HG02798 (cell line): ENCODE measurements around the gene STK24.

Experiments used
- ATAC-seq: cut with Tn5 transposase; IDR thresholded peaks from one replicate; pipeline ENCODE4 v1.9.1; 2021; ENCODE audit warnings: mild to moderate bottlenecking; ENCODE audit not compliant: unreplicated experiment, poor library complexity

The STK24 gene

DNA sequence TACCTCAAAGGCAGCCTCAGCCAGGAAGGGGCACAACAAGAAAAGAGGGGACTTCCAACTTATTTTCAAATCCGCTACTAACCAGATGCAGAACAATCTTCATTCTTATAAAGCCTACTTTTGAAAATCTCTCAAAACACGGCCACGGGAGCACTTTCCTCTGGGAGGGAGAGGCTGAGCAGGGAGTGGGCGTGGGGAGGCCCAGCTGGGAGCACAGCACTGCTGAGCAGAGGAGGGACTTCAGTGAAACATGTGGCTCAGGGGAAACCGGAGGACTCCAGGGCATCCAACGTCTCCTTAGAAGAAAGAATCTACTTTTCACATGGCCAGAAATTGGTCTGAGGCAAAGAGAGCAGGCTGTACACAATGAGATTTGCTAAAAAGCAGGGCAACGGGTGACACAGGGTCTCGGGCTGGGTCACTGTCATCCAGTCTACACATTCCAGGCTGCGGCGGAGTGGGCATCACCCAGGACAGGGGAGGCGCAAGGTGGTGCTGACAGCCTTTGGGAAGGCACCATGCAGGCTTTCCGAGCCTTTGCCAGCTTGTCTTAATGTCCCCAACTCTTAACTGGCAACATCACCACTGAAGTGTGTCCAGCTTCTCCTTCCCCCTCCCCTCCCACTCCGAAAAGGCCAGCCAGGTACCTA lies 117.1 kb downstream of the STK24 start:
- ATAC-seq, result no peak

DNA sequence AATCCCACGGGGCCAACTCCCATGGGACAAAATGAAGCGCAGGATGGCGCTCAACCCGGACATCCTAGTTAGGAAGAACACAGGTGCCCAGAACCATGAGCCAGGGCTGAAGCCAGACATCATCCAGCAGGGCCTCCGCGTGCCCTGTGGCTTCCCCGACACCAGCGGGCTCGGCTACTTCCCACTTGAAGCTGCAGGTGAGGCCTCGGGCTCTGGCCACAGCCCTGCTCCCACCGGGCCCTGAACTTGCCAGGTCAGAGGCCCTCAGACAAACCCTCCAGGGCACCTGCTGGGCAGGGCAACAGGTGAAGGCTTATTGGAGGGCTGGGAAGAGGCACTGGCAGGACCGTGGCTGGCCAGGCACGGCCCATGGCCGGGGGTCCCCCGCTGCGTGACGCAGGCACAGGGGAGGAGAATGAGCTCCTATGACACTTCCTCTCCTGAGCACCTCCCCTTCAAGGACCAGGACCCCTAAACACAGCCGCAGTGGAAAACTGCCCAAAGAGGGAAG lies 117.7 kb downstream of the STK24 start:
- no peak for ATAC-seq

DNA sequence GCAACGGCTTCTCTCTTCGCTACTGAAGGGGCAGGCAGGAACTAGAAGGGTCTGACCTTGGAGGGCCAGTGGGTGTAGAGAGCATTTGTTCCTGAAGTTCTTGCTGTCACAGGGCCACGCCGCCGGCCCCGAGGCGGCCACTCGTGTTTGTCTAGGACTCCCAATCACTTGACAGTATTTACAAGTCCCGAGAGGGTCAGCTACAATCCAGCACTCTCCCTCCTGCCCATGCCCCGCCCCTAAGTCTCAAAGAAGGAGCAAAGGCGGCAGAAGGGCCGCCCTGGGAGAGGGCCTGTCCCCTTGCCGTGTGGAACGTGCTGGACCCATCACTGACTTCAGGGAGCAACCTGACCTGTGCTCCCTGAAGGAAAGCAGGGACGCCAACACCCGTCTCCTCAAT lies 118.5 kb downstream of the STK24 start:
- ATAC-seq, result no peak

DNA sequence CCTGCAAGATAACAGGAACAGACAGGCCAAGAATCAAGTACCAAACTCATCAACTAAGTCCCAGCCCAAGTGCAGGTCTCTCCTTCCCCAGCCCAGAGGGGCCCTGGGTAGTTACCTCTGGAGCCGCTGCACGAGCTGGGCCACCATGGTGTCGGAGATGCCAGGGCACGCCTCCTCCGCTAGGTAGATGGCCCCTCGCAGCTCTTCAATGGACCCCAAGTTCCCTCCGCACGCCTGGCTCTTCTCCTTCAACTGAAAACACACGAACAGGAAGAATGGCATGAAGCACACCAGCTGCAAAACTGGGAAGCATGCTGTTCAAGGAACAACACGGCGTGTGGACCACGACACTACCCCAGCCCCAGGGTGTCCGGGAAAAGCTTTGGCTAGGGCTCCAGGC lies 119.9 kb downstream of the STK24 start:
- no peak for ATAC-seq

DNA sequence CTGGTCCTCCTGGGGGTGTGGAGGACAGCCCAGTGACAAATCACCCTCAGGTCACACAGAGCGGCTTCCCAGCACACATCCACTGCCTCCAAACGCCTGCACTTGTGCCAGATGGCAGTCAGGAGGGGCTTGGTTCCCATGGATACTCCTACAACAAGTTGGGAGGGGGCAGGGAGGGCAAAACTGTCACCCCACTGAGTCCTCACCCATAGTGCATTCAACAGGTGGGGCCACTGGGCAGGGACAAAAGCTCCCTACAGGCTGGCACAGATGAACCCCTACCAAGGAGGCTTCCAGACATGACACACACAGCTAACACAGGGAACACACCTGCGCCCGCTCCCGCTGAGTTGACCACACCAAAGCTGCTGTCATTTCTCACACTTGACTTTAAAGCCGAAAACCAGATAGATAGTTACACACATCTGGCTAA lies 120.5 kb downstream of the STK24 start:
- ATAC-seq, result no peak

DNA sequence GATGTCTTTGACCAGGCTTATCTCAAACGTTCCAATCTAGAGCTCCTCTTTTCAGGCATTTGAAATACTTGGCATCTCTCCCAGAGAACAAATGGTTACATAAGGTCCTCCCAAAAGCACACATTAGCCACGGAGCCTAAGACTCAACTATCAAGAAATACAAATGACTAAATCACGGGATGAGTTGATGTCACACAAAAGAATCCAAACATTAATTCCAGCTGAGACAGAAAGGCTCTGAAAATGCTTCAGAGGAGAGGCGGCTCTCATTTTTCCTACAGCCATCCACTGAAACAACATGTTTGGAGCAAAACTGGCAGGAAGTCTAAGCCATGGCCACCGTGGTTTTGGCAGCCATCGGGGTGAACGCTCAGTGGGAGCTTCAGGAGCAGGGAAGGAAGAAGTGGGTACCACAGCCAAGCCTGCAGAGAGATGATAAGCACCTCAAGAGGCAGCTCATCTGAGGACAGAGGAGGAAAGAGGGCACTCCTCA lies 122.5 kb downstream of the STK24 start:
- ATAC-seq, result no peak

DNA sequence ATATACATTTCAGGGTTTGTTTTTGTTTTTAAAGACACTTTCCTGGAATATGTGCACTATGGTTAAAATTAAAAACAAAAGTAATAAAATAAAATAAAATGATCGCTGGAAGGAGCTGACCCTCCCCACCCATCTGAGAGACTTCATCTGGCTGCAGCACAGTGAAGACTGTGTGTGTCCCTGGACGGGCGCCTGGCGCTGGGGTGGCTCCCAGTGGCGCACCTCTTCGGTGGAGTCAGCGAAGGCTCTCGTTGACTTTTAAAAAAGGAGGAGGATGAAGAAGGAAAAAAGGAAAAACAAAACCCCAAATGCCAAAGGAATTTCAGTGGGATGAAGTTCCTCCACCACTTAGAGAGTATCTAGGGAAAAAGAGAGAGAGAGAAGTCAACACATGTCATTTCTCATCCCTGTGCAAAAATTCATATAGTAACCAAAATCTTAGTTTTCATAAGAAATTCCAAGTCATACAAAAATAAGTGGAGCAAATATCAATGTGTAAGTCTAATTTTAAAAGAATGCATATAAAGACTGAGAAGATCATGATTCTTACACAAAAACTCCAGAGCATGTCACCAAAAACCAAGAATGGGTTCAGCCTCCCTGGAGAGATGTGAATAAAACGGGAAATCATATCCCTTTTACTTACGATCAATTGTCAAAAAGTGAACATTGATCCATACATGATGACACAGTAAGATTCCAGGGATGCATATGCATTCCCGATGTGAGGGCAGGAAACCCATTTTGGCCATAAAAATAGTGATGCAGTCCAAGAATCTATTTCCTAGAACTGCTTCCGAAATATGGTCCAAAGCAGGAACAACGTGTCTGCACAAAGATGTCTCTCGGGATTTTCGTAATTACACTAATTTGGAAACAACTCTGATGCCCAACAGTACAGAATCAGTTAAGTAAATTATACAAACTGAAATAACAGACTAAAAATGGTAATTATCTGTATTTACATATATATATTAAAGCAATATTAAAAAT lies 123.8 kb downstream of the STK24 start:
- no peak for ATAC-seq

DNA sequence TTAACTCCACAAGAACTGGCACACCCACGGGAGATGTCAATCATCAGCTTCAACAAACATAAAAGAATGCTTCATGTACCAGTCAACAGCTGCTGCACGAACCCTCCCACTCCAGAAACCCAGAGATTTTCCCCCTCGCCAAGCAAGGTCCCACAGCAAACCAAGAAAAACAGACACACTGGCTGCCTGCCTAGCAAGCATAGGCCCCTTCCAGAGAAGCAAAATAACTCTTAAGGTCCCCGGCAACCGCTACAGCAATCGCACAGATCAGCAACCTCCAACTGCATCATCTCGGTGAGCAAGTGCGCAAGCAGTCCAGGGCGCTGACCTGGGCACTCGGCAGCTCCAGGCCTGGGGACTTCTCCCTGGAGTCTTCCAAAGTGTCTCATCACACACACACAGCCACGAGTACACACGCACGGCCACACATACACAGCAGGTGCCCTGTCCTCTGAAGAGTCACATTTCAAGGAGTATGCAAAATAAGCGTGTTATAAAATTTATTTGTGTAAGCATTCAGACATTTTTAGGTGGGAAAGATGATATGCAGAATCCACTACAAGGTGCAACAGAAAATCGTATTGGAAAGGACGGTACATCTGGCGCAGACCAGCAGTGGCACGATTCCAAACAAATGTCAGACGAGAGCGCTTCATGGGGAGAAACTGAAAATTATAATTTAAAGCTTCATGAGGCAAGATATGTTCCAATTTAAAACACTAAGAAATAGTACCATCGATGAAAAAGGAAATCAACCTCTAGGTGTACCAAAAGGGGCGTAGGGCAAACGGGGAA lies 125.0 kb downstream of the STK24 start:
- no peak for ATAC-seq

DNA sequence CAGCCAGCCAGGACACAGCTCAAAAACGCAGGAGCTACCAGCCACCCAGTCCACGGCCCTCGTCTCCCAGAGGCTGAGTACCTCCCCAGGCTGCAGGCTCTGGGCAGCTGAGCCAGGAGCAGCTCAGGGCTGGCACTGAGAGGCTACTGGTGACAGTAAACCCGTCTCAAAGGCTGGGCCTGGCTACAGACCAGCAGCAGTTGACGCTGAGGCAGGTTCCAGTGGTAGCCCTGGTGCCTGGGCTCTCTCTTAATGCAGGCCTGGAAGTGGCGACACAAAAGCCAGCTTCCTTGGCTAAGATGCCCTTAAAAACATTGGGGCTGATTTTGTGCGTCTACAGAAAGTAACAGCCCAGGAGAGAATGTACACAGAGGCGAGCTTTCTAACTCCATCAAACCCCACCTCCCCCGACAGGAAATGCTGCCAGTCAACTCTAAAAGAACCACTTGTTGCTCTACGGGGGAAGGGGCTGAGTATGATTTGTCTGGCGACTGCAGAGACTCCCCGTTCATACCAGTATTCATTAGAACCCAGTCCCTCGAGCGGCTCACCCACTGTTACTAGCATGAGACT lies 126.3 kb downstream of the STK24 start:
- ATAC-seq, result no peak

DNA sequence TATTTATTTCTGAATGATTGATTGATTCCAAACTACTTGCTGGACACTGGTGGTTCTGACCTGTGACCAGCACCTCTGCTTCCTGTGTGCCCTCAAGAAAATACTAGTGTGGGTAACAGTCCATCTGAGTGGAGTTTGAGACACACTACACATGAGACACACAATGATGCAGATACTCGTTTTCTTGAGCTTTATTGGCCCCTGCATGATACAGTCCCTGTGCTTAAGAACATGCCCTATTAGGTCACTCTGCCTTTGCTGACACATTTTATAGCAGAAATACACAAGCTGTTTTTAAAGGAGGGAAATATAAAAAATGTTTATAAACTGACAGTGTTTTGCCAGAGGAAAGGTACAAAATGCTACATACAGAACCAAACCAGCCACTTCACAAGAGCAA lies 126.9 kb downstream of the STK24 start:
- ATAC-seq, result no peak

DNA sequence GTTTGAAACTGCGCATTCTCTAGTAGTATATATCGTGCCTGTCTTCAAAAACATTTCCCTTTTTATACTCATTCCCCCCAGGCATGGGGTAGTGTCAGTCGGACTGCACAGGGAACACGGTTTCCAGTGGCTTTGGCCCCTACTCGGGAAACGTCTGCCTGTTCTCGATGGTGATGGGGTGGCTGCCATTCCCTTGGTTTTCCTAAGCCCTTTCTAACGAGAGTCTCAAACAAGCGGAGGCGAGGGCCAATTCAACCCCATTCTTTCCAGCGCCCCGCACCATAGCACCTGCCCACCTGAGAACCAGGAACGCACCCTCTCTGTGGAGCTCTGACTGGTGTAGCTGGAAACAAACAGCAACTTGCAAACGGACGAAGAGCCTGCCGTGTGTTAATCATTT lies 127.6 kb downstream of the STK24 start:
- no peak for ATAC-seq

DNA sequence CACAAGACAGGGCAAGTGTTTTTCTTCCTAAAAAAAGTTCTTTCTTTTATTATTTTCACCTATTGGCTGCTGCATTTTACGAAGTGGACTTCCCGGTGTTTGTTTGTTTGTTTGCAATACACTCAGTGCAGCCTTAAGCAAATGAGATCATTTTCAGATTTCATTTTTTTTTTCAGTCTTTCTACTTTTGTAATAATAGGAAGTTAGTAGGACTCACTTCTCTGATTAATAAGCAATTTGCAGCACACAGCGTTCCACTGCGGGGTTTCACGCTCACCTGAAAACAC lies 128.3 kb downstream of the STK24 start:
- ATAC-seq, result no peak

DNA sequence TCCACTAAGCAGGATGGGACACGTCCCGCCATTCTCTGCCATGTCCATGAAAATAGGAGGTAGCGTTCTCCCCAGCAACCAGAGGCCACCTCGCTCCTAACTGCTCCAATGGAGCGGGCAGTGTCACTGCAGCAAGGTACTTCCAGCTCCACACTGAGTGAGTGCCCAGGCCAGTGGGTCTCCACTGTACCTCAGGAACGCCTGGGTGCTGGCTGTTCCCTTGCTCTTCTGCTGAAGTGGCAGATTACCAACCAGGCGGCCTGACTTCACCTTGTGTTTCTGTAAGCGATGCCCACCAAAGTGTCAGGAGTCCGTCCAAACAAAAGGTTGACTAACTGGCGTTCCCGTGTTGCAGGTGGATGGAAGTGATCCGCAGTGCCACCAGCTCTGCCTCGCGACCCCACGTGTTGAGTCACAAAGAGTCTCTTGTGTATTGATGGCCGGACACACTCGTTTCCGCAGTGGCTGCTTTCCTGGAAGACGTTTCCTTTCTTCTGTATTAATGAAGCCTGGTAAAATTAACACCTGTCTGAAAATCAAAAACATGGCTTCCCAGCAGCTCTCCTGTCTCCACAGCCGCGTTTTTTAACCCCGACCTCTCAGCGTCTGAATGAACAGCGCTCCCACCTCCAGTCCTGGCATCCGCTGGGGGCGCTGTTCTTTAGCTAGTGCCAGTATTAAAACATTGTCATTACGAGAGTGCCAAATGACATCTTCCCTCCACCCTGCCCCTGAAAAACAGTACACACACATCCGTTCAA lies 128.8 kb downstream of the STK24 start:
- no peak for ATAC-seq

DNA sequence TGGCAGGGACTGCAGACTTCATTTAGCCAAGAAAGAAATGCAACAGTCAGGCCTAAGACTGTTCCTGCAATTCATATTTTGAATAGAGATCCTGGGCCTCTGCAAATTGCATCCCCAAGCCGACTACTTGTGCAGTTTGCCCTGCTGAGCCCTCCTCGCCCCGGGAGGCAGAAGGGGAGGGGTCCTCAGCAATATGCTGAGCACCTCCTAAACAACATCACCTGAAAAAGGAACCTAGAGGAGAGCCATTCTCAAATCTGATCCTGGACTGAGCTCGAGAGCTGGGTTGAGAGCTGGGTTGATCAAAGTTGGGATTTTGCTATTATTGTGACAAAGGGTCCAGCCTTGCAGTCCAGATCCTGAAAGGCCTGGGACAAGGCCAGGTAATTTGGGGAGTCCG lies 129.8 kb downstream of the STK24 start:
- ATAC-seq, result no peak

DNA sequence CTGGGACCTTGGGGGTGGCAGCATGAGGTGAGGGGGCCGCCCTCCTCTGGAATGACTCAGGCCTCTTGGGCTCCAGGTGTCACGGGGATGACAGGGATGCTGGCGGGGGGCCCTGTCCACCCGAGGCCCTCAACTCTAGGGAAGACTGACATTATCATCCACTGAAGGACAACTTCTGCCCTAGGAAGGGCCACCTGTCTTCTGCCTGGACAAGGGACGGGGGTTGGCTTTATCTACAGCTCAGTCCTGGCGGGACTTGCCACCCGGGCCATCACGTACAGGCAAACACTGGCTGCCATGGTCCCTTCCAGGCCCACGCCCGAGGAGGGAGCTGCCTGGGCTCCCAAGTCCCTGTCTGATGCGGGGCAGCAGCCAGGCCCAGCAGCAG lies 130.7 kb downstream of the STK24 start:
- no peak for ATAC-seq

DNA sequence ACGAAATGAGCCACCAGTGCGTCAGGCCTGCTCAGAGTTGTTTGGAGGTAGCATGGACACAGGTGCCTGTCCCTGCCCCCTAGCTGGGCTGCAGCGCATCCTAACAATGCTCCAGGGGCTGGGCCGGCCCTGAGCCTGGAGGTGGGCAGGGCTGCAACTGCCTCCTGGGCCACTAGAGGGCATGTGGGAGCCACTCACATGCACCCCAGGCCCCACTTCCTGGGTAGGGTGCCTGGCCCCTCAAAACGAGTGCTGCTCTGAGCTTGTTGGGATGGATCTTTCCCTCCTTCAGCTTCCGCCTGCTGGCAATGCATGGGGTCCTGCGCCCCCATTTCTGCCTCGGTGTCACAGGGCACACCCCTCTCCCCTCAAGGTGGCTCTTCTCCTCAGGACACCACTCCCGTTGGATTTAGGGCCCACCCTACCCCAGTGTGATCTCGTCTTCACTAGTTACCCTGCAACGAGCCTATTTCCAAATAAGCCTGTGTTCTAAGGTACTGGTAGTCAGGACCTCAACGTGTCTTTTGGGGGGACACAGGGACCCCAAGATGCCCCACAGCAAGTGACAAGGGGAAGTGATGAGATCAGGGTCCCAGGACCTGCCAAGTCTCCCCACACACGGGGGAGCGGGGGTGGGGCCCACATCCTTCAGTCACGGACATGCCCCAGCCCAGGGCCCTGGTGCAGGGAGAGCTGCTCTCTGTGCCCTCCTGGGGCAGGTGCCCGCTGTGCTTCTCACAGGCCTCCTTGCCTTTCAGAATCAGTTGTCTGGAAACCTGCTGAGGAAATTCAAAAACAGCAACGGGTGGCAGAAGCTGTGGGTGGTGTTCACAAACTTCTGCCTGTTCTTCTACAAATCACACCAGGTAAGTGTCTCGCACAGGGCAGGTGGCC lies 131.3 kb downstream of the STK24 start:
- peak; percentile 92 for ATAC-seq

DNA sequence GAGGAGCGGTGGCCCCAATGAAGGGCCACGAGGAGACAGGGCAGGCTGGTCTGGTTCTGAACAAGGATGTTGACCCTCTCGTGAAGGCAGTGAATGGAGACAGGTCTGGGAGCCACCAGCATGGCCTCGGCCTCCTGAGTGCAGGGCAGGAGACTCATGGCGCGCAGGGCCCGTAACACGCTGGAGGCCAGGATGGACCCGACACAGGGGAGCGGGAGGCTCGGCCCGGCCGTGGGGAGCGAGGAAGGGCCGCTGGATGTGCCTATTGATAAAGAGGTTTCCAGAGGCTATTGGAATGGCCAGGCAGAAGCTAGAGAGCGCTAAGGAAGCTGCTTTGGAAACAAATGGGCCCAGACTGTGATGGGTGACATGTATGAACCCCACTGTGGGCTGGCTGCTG lies 132.5 kb downstream of the STK24 start:
- no peak for ATAC-seq

DNA sequence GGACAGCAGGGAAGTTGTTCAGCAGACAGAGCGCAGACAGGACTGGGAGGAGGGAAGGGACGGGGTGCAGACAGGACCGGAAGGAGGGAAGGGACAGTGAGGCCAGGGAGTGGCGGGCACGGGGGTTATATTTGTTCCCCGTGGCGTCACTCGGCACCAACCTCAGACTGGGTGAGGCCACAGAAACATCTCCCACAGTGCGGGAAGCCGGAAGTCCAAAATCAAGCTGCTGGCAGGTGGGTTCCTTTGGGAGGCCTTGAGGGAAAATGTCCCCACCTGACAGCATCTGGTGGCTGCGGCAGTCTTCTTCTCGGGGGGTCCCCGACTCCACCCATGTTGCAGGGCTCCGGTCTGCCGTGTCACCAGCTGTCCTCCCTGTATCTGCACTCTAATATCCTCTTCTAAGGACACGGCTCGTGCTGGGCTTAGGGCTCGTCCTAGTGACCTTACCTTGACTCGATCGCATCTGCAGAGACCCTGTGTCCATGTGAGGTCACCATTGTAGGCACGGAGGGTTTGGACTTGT lies 133.0 kb downstream of the STK24 start:
- ATAC-seq, result no peak
